HepG2 (cell line): ENCODE measurements around the gene MSI2. TPM values are rescaled to one million over a fixed set of nuclear protein-coding genes. Genes with fewer than 3 reads are reported as not detected.

Source experiments
- ATRX ChIP-seq: sonication (generic); formaldehyde crosslinking; IDR thresholded peaks from 2 replicates; pipeline ENCODE4 v1.4.0; 2020; ENCODE audit warnings: missing genetic modification reagents, borderline replicate concordance
- ISL2 ChIP-seq: sonication (generic); formaldehyde crosslinking; IDR thresholded peaks from 2 replicates; pipeline ENCODE4 v1.5.0; 2020; ENCODE audit warnings: missing genetic modification reagents
- RFXANK ChIP-seq: IDR thresholded peaks from 2 replicates; pipeline ENCODE4 v1.6.1; 2016
- ZNF138 ChIP-seq: sonication (generic); formaldehyde crosslinking; IDR thresholded peaks from 2 replicates; pipeline ENCODE4 v1.5.0; 2020; ENCODE audit warnings: mild to moderate bottlenecking, low read depth, missing genetic modification reagents
- ZNF501 ChIP-seq: sonication (generic); formaldehyde crosslinking; IDR thresholded peaks from 2 replicates; pipeline ENCODE4 v1.5.1; 2020; ENCODE audit warnings: mild to moderate bottlenecking, moderate library complexity, missing genetic modification reagents
- ZNF543 ChIP-seq: sonication (generic); formaldehyde crosslinking; IDR thresholded peaks from 2 replicates; pipeline ENCODE4 v1.4.0; 2020; ENCODE audit warnings: mild to moderate bottlenecking, missing genetic modification reagents
- ZNF546 ChIP-seq: sonication (generic); formaldehyde crosslinking; conservative IDR thresholded peaks from 2 replicates; pipeline ENCODE4 v1.8.1; 2023; ENCODE audit warnings: mild to moderate bottlenecking, missing genetic modification reagents
- polyA plus RNA-seq, 8 experiments: library from polyadenylated mRNA; depleted of rRNA in 3 of 8; stranded (reverse) in 7 of 8; unstranded in 1 of 8; fragments of >200 nt; fragmentation: Illumina TruSeq in 4 of 8; extraction: Trizol in 4 of 8; gene quantifications; 2 replicates each; pipeline versions ENCODE4 v1.2.1 to v1.2.3, GENCODE V29; 2011 to 2016; ENCODE audit warnings: low read depth in 4 of 8, missing spikeins in 1 of 8, mixed read lengths in 1 of 8; ENCODE audit not compliant: insufficient read depth in 1 of 8
- total RNA-seq, 5 experiments: library from RNA; depleted of rRNA; stranded (reverse); fragments of >200 nt; fragmentation: Illumina TruSeq; extraction: Trizol; gene quantifications; 2 replicates each; pipeline ENCODE4 v1.2.3, GENCODE V29; 2016; ENCODE audit warnings: low read depth in 1 of 5
- TF ChIP-seq, protein P1 (sequence below): sonication (generic); formaldehyde crosslinking; conservative IDR thresholded peaks from 2 replicates; pipeline ENCODE4 v1.8.0; 2022; ENCODE audit warnings: mild to moderate bottlenecking, moderate library complexity, missing genetic modification reagents
- TF ChIP-seq, protein P2 (sequence below): sonication (generic); formaldehyde crosslinking; IDR thresholded peaks from 2 replicates; pipeline ENCODE4 v1.5.1; 2020; ENCODE audit warnings: mild to moderate bottlenecking, moderate library complexity, missing genetic modification reagents
- TF ChIP-seq, protein P3 (sequence below): sonication (generic); formaldehyde crosslinking; IDR thresholded peaks from 2 replicates; pipeline ENCODE4 v1.4.0; 2020; ENCODE audit warnings: missing genetic modification reagents, mild to moderate bottlenecking, borderline replicate concordance
- TF ChIP-seq, protein P4 (sequence below): sonication (generic); formaldehyde crosslinking; IDR thresholded peaks from 2 replicates; pipeline ENCODE4 v1.5.1; 2020; ENCODE audit warnings: mild to moderate bottlenecking, missing genetic modification reagents
- TF ChIP-seq, protein P5 (sequence below): IDR thresholded peaks from 2 replicates; pipeline ENCODE4 v1.6.1; 2016; ENCODE audit warnings: missing compliant biosample characterization, missing genetic modification reagents, borderline replicate concordance

Gene MSI2
- total and polyA plus RNA-seq, 2 of the 13 experiments (the other 11 are each of a cell fraction or from before 2014, with no cell fraction given): 77.5 to 78.4 TPM

DNA sequence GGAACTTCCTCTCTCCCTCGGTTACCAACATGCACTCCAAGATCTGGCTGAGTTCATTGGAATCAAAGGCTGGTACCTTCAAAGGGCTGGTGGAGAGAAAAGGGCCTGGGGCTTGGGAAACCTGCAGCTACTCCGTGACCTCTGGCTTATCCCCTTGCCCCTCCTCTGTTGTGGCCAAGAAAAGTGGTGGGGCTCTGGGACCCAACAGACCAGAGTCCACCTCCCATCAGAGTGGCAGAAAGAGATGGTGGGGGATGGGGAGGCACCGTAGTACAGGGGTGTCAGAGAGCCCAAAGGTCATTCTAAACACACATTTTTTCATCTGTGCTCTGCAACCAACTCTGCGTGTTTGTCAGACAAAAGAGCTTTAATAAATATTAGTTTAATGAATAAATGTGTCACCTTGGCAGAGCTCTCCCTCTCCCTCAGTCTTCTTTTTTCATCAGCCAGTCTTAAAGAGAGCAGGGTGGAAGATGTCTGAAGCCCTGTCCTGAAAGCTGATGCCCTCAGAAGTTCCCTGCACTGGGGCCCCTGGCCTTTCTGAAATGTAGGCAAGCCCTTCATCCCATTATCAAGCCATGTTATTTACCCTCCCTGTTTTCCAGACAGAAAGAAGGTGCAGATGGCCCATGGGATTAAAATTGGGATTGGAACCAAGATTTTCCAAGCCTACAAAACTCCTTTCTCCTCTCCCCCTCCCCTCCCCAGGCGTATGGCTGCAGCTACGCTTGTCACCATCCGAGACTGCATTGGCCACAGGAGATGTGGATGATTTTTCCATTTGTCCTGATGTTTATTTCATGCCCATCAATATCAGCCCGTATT, 261.5 kb downstream of the MSI2 start (continued):
- TF ChIP-seq, protein P1, sequence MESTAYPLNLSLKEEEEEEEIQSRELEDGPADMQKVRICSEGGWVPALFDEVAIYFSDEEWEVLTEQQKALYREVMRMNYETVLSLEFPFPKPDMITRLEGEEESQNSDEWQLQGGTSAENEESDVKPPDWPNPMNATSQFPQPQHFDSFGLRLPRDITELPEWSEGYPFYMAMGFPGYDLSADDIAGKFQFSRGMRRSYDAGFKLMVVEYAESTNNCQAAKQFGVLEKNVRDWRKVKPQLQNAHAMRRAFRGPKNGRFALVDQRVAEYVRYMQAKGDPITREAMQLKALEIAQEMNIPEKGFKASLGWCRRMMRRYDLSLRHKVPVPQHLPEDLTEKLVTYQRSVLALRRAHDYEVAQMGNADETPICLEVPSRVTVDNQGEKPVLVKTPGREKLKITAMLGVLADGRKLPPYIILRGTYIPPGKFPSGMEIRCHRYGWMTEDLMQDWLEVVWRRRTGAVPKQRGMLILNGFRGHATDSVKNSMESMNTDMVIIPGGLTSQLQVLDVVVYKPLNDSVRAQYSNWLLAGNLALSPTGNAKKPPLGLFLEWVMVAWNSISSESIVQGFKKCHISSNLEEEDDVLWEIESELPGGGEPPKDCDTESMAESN (CRISPR knock-in tag): no peak; the same call in 1 of the 2 replicates
- TF ChIP-seq, protein P2, sequence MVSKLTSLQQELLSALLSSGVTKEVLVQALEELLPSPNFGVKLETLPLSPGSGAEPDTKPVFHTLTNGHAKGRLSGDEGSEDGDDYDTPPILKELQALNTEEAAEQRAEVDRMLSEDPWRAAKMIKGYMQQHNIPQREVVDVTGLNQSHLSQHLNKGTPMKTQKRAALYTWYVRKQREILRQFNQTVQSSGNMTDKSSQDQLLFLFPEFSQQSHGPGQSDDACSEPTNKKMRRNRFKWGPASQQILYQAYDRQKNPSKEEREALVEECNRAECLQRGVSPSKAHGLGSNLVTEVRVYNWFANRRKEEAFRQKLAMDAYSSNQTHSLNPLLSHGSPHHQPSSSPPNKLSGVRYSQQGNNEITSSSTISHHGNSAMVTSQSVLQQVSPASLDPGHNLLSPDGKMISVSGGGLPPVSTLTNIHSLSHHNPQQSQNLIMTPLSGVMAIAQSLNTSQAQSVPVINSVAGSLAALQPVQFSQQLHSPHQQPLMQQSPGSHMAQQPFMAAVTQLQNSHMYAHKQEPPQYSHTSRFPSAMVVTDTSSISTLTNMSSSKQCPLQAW (CRISPR knock-in tag): peak; percentile 82
- TF ChIP-seq ISL2 (CRISPR knock-in tag): peak; percentile 91
- no peak for TF ChIP-seq RFXANK (CRISPR knock-in tag)
- TF ChIP-seq, protein P3, sequence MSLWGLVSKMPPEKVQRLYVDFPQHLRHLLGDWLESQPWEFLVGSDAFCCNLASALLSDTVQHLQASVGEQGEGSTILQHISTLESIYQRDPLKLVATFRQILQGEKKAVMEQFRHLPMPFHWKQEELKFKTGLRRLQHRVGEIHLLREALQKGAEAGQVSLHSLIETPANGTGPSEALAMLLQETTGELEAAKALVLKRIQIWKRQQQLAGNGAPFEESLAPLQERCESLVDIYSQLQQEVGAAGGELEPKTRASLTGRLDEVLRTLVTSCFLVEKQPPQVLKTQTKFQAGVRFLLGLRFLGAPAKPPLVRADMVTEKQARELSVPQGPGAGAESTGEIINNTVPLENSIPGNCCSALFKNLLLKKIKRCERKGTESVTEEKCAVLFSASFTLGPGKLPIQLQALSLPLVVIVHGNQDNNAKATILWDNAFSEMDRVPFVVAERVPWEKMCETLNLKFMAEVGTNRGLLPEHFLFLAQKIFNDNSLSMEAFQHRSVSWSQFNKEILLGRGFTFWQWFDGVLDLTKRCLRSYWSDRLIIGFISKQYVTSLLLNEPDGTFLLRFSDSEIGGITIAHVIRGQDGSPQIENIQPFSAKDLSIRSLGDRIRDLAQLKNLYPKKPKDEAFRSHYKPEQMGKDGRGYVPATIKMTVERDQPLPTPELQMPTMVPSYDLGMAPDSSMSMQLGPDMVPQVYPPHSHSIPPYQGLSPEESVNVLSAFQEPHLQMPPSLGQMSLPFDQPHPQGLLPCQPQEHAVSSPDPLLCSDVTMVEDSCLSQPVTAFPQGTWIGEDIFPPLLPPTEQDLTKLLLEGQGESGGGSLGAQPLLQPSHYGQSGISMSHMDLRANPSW (CRISPR knock-in tag): peak; percentile 88; the same call in 1 of the 2 replicates
- TF ChIP-seq, protein P4, sequence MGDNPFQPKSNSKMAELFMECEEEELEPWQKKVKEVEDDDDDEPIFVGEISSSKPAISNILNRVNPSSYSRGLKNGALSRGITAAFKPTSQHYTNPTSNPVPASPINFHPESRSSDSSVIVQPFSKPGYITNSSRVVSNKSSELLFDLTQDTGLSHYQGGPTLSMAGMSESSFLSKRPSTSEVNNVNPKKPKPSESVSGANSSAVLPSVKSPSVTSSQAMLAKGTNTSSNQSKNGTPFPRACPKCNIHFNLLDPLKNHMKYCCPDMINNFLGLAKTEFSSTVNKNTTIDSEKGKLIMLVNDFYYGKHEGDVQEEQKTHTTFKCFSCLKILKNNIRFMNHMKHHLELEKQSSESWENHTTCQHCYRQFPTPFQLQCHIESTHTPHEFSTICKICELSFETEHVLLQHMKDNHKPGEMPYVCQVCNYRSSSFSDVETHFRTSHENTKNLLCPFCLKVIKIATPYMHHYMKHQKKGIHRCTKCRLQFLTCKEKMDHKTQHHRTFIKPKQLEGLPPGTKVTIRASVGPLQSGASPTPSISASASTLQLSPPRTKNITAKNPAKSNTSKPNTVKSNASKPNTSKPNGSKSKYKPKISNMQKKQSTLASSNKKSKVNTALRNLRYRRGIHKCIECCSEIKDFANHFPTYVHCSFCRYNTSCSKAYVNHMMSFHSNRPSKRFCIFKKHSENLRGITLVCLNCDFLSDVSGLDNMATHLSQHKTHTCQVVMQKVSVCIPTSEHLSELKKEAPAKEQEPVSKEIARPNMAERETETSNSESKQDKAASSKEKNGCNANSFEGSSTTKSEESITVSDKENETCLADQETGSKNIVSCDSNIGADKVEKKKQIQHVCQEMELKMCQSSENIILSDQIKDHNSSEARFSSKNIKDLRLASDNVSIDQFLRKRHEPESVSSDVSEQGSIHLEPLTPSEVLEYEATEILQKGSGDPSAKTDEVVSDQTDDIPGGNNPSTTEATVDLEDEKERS (CRISPR knock-in tag): peak; percentile 91
- 0 out of 2 replicates have a peak, but pooled peaks have one; percentile 15 for TF ChIP-seq ZNF546
- TF ChIP-seq ZNF543 (CRISPR knock-in tag): 0 out of 2 replicates have a peak, but pooled peaks have one; percentile 28
- TF ChIP-seq ATRX: no peak
- TF ChIP-seq ZNF501: peak; percentile 83; the same call in 1 of the 2 replicates
- TF ChIP-seq, protein P5, sequence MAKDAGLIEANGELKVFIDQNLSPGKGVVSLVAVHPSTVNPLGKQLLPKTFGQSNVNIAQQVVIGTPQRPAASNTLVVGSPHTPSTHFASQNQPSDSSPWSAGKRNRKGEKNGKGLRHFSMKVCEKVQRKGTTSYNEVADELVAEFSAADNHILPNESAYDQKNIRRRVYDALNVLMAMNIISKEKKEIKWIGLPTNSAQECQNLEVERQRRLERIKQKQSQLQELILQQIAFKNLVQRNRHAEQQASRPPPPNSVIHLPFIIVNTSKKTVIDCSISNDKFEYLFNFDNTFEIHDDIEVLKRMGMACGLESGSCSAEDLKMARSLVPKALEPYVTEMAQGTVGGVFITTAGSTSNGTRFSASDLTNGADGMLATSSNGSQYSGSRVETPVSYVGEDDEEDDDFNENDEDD: no peak
- no peak for TF ChIP-seq ZNF138 (CRISPR knock-in tag)
